Vagina (tissue), 2 donors: ENCODE measurements around the gene CD9. TPM values are rescaled to one million over a fixed set of nuclear protein-coding genes. Genes with fewer than 3 reads are reported as not detected.

Experiments used
- DNase-seq, 2 donors: peaks; one replicate each; pipeline ENCODE4 v3.0.0-alpha.2; 2017; ENCODE audit errors: extremely low spot score in 2 of 2
- H3K27ac ChIP-seq: fragments of 200-600 bp; sonication (generic); one replicate; pipeline ENCODE4 v1.5.1; 2019
- H3K27me3 ChIP-seq: fragments of 200-600 bp; sonication (generic); one replicate; pipeline ENCODE4 v1.5.1; 2019
- H3K36me3 ChIP-seq, 2 donors: fragments of 200-600 bp; sonication (generic); one replicate each; pipeline ENCODE4 v1.5.1; 2017 to 2019
- H3K4me1 ChIP-seq: fragments of 200-600 bp; sonication (generic); one replicate; pipeline ENCODE4 v1.5.1; 2019
- H3K4me3 ChIP-seq, 2 donors: fragments of 200-600 bp; sonication (generic); 1 replicate in 1 of 2; 2 replicates in 1 of 2; pipeline ENCODE4 v1.5.1; 2016 to 2019
- H3K9me3 ChIP-seq: fragments of 200-600 bp; sonication (generic); one replicate; pipeline ENCODE4 v1.5.1; 2019
- POLR2A ChIP-seq, 2 donors: fragments of 450-650 bp; IDR thresholded peaks; one replicate each; pipeline ENCODE4 v1.6.1; 2017; ENCODE audit warnings: antibody characterized with exemption in 2 of 2, mild to moderate bottlenecking in 2 of 2, moderate library complexity in 2 of 2
- POLR2AphosphoS5 ChIP-seq, 2 donors: sonication (generic); formaldehyde crosslinking; IDR thresholded peaks; one replicate each; pipeline ENCODE4 v1.9.0; 2017; ENCODE audit warnings: antibody characterized with exemption in 2 of 2, mild to moderate bottlenecking in 2 of 2, low read depth in 1 of 2; ENCODE audit not compliant: insufficient read depth in 1 of 2
- intact Hi-C: fragments of 100-400 bp; cut with DNase I; formaldehyde crosslinking; loops from one replicate; pipeline ENCODE4 v1.15.1; 2023
- total RNA-seq: library from RNA; depleted of rRNA; stranded (reverse); fragments of >200 nt; gene quantifications from one replicate; pipeline ENCODE4 v1.2.3, GENCODE V29; 2016
- TF ChIP-seq, protein P1 (sequence below), 3 experiments: fragments of 450-650 bp in 2 of 3; fragments of 200-600 bp in 1 of 3; sonication (generic) in 1 of 3; IDR thresholded peaks; one replicate each; pipeline ENCODE4 v1.5.1; 2017 to 2019; ENCODE audit warnings: antibody characterized with exemption in 3 of 3, mild to moderate bottlenecking in 2 of 3, moderate library complexity in 2 of 3

The CD9 gene
- total RNA-seq, 1 donor from 2014 or later, result 366 TPM

- peak overlapping the region; percentile 91 for H3K27ac ChIP-seq
- peaks cover 78% of the 10 kb centered on the region for H3K4me1 ChIP-seq
- intact Hi-C loops, result loop anchor here (10.0 kb wide), 1 partner anchor 553 kb away; the partner anchor contains the start of gene MLF2
- H3K36me3 ChIP-seq, result no peaks in the 10 kb centered on the region
- TF ChIP-seq POLR2AphosphoS5 (IDR thresholded peaks at IDR 0.05; ENCODE audit: insufficient read depth in 1 of 2, low read depth in 1 of 2) (no peak), POLR2A (IDR thresholded peaks at IDR 0.05) (no peak)
- TF ChIP-seq, protein P1, sequence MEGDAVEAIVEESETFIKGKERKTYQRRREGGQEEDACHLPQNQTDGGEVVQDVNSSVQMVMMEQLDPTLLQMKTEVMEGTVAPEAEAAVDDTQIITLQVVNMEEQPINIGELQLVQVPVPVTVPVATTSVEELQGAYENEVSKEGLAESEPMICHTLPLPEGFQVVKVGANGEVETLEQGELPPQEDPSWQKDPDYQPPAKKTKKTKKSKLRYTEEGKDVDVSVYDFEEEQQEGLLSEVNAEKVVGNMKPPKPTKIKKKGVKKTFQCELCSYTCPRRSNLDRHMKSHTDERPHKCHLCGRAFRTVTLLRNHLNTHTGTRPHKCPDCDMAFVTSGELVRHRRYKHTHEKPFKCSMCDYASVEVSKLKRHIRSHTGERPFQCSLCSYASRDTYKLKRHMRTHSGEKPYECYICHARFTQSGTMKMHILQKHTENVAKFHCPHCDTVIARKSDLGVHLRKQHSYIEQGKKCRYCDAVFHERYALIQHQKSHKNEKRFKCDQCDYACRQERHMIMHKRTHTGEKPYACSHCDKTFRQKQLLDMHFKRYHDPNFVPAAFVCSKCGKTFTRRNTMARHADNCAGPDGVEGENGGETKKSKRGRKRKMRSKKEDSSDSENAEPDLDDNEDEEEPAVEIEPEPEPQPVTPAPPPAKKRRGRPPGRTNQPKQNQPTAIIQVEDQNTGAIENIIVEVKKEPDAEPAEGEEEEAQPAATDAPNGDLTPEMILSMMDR (IDR thresholded peaks at IDR 0.05), result no peak
- H3K27me3 ChIP-seq, result no peaks in the 10 kb centered on the region
- no peak for DNase-seq
- peak overlapping the region; percentile 69 to 86 for H3K4me3 ChIP-seq
- H3K9me3 ChIP-seq, result no peaks in the 10 kb centered on the region
Observed at GRCh38 chr12:6201826-6202225, 1.6 kb downstream of the CD9 start.

- intact Hi-C loops, result loop anchor here (10.0 kb wide), 1 partner anchor 552 kb away; the partner anchor contains the start of gene MLF2
- peak overlapping the region; percentile 69 to 86 for H3K4me3 ChIP-seq
- no peak for TF ChIP-seq POLR2AphosphoS5 (IDR thresholded peaks at IDR 0.05; ENCODE audit: insufficient read depth in 1 of 2, low read depth in 1 of 2)
- TF ChIP-seq, protein P1 (IDR thresholded peaks at IDR 0.05), result no peak
- peaks cover 82% of the 10 kb centered on the region for H3K4me1 ChIP-seq
- H3K9me3 ChIP-seq, result no peaks in the 10 kb centered on the region
- DNase-seq, result no peak
- no peaks in the 10 kb centered on the region for H3K36me3 ChIP-seq
- no peaks in the 10 kb centered on the region for H3K27me3 ChIP-seq
- H3K27ac ChIP-seq, result peak overlapping the region; percentile 91
Observed at GRCh38 chr12:6202304-6202703, 2.1 kb downstream of the CD9 start.

GRCh38 chr12:6202846-6203245, 2.6 kb downstream of the CD9 start:
- TF ChIP-seq, protein P1 (IDR thresholded peaks at IDR 0.05), result no peak
- TF ChIP-seq POLR2A (IDR thresholded peaks at IDR 0.05) (no peak), POLR2AphosphoS5 (IDR thresholded peaks at IDR 0.05; ENCODE audit: insufficient read depth in 1 of 2, low read depth in 1 of 2) (no peak)
- H3K27me3 ChIP-seq, result no peaks in the 10 kb centered on the region
- H3K36me3 ChIP-seq, result no peaks in the 10 kb centered on the region
- DNase-seq, result no peak
- H3K4me1 ChIP-seq, result peaks cover 86% of the 10 kb centered on the region
- peak overlapping the region; percentile 91 for H3K27ac ChIP-seq
- no peaks in the 10 kb centered on the region for H3K9me3 ChIP-seq
- intact Hi-C loops, result loop anchor here (10.0 kb wide), 1 partner anchor 552 kb away; the partner anchor contains the start of gene MLF2
- peak overlapping the region; percentile 69 to 86 for H3K4me3 ChIP-seq

- Histone ChIP-seq H3K36me3 (no peaks in the 10 kb centered on the region), H3K27ac (peak overlapping the region; percentile 91), H3K27me3 (no peaks in the 10 kb centered on the region), H3K4me1 (peaks cover 86% of the 10 kb centered on the region), H3K4me3 (peak overlapping the region in 1 of 2 donors; percentile 69), H3K9me3 (no peaks in the 10 kb centered on the region)
- no peak for DNase-seq
- TF ChIP-seq, protein P1 (IDR thresholded peaks at IDR 0.05), result no peak
- TF ChIP-seq POLR2A (IDR thresholded peaks at IDR 0.05) (no peak), POLR2AphosphoS5 (IDR thresholded peaks at IDR 0.05; ENCODE audit: insufficient read depth in 1 of 2, low read depth in 1 of 2) (no peak)
- intact Hi-C loops, result loop anchor here (10.0 kb wide), 1 partner anchor 551 kb away; the partner anchor contains the start of gene MLF2
Observed at GRCh38 chr12:6203601-6204000, 3.4 kb downstream of the CD9 start.

DNA sequence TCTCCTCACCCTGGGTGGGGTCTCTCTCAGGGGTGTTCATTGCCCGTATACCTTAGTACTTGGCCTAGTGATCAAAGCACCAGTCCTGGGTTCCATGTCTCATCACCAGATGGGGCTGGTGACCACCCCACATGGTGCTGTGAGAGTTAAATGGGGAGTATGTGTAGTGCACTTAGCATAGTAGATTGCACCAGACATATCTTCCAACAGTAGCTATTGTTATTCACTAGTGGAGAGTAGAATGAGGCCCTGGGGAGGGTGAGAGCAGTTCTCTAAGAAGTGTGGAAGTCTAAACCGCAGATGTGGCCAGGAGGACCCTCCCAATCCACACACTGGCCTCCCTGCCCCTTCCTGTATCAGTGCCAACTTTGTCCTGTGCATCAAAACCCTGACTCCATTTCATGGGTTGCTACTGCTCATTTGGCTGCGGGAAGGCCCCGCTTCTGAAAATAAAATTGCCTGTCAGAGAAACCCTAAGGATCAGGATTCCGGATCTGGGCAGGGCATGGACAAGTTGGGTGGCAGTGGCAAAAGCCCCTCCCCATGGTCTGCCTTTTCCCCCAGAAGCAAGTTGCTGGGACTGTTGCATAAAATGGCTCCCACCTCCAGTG, 4.4 kb downstream of the CD9 start:
- intact Hi-C loops, result loop anchor here (10.0 kb wide), 1 partner anchor 550 kb away; the partner anchor contains the start of gene MLF2
- Histone ChIP-seq H3K36me3 (no peaks in the 10 kb centered on the region), H3K9me3 (no peaks in the 10 kb centered on the region), H3K27ac (peak overlapping the region; percentile 91), H3K4me1 (peaks cover 86% of the 10 kb centered on the region), H3K27me3 (no peaks in the 10 kb centered on the region), H3K4me3 (peak overlapping the region in 1 of 2 donors; percentile 6)
- no peak for DNase-seq
- TF ChIP-seq, protein P1 (IDR thresholded peaks at IDR 0.05), result no peak
- TF ChIP-seq POLR2A (IDR thresholded peaks at IDR 0.05) (no peak), POLR2AphosphoS5 (IDR thresholded peaks at IDR 0.05; ENCODE audit: insufficient read depth in 1 of 2, low read depth in 1 of 2) (no peak)
